Sigmoid colon (tissue), 4 donors: ENCODE results near the gene CDKN2D.

Source experiments
- EP300 ChIP-seq, 4 donors: sonication (generic); formaldehyde crosslinking; IDR thresholded peaks; one replicate each; pipeline ENCODE4 v1.6.1; 2017; ENCODE audit warnings: antibody characterized with exemption in 4 of 4
- POLR2A ChIP-seq, 2 donors: fragments of 450-650 bp; IDR thresholded peaks; one replicate each; pipeline ENCODE4 v1.6.1; 2016; ENCODE audit warnings: antibody characterized with exemption in 2 of 2, mild to moderate bottlenecking in 2 of 2, moderate library complexity in 2 of 2
- POLR2AphosphoS5 ChIP-seq, 4 donors: sonication (generic); formaldehyde crosslinking; IDR thresholded peaks; one replicate each; pipeline ENCODE4 v1.6.1; 2017; ENCODE audit warnings: antibody characterized with exemption in 4 of 4
- TF ChIP-seq, protein P1 (sequence below), 4 experiments: fragments of 450-650 bp in 3 of 4; fragments of 200-600 bp in 1 of 4; IDR thresholded peaks; one replicate each; pipeline ENCODE4 v1.5.1; 2016 to 2019; ENCODE audit warnings: antibody characterized with exemption in 4 of 4, mild to moderate bottlenecking in 3 of 4, moderate library complexity in 2 of 4

DNA sequence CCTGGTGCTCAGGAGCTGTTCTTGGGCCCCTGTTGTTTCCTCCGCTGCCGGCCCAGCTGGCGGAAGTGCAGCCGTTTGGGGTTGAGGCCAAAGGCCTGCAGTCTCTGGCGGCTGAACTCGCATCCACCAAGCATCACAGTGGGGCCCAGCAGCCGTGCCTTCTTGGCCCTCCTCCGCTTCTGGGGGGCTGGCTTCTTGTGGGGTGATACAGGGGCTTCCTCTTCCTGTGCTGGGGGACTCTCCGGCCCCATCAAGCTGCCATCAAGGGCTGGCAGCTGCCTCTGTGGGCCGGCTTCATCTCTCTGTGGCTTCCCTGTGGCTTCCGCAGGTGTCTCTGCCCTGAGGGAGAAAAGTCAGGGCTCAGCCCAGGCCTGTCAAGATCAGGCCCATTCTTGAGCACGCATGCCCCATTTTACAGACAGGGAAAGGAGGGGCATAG, 14.8 kb downstream of the CDKN2D start:
- TF ChIP-seq, protein P1, sequence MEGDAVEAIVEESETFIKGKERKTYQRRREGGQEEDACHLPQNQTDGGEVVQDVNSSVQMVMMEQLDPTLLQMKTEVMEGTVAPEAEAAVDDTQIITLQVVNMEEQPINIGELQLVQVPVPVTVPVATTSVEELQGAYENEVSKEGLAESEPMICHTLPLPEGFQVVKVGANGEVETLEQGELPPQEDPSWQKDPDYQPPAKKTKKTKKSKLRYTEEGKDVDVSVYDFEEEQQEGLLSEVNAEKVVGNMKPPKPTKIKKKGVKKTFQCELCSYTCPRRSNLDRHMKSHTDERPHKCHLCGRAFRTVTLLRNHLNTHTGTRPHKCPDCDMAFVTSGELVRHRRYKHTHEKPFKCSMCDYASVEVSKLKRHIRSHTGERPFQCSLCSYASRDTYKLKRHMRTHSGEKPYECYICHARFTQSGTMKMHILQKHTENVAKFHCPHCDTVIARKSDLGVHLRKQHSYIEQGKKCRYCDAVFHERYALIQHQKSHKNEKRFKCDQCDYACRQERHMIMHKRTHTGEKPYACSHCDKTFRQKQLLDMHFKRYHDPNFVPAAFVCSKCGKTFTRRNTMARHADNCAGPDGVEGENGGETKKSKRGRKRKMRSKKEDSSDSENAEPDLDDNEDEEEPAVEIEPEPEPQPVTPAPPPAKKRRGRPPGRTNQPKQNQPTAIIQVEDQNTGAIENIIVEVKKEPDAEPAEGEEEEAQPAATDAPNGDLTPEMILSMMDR (IDR thresholded peaks at IDR 0.05), result no peak
- TF ChIP-seq EP300 (IDR thresholded peaks at IDR 0.05) (no peak), POLR2A (IDR thresholded peaks at IDR 0.05) (no peak), POLR2AphosphoS5 (IDR thresholded peaks at IDR 0.05) (no peak)
